ENCODE data around the gene LRRC45. TPM values are rescaled to one million over a fixed set of nuclear protein-coding genes. Genes with fewer than 3 reads are reported as not detected.

The LRRC45 gene
- total RNA-seq, 1 donor from 2014 or later, result 39.4 TPM

- Mint-ChIP-seq H3K9me3 (ENCODE audit: low read depth) (no peaks in the 10 kb centered on the region), H3K36me3 (ENCODE audit: insufficient read depth) (no peaks in the 10 kb centered on the region), H3K27me3 (peaks cover 20% of the 10 kb centered on the region), H3K27ac (no peak overlapping the region), H3K4me3 (ENCODE audit: low read depth) (no peak overlapping the region), H3K4me1 (ENCODE audit: low read depth) (peaks cover 1% of the 10 kb centered on the region)
- DNase-seq (ENCODE audit: low spot score, unreplicated experiment), result no peak
- TF ChIP-seq CTCF (IDR thresholded peaks at IDR 0.05; ENCODE audit: unreplicated experiment), result no peak
Measured at GRCh38 chr17:82070611-82071010, 47.5 kb downstream of the LRRC45 start.

GRCh38 chr17:82072827-82073226, 49.7 kb downstream of the LRRC45 start:
- H3K36me3 Mint-ChIP-seq (ENCODE audit: insufficient read depth), result no peaks in the 10 kb centered on the region
- no peak overlapping the region for H3K27ac Mint-ChIP-seq
- H3K27me3 Mint-ChIP-seq, result peaks cover 20% of the 10 kb centered on the region
- no peak for DNase-seq (ENCODE audit: low spot score, unreplicated experiment)
- no peaks in the 10 kb centered on the region for H3K4me1 Mint-ChIP-seq (ENCODE audit: low read depth)
- no peak for TF ChIP-seq CTCF (IDR thresholded peaks at IDR 0.05; ENCODE audit: unreplicated experiment)
- no peaks in the 10 kb centered on the region for H3K9me3 Mint-ChIP-seq (ENCODE audit: low read depth)
- no peak overlapping the region for H3K4me3 Mint-ChIP-seq (ENCODE audit: low read depth)

- no peak for TF ChIP-seq CTCF (IDR thresholded peaks at IDR 0.05; ENCODE audit: unreplicated experiment)
- H3K27ac Mint-ChIP-seq, result no peak overlapping the region
- no peaks in the 10 kb centered on the region for H3K4me1 Mint-ChIP-seq (ENCODE audit: low read depth)
- no peak overlapping the region for H3K4me3 Mint-ChIP-seq (ENCODE audit: low read depth)
- no peaks in the 10 kb centered on the region for H3K9me3 Mint-ChIP-seq (ENCODE audit: low read depth)
- DNase-seq (ENCODE audit: low spot score, unreplicated experiment), result no peak
- peaks cover 20% of the 10 kb centered on the region for H3K27me3 Mint-ChIP-seq
- peaks cover 2% of the 10 kb centered on the region for H3K36me3 Mint-ChIP-seq (ENCODE audit: insufficient read depth)
Measured at GRCh38 chr17:82073446-82073845, 50.3 kb downstream of the LRRC45 start.

- H3K27ac Mint-ChIP-seq, result no peak overlapping the region
Measured at GRCh38 chr17:82076018-82076784, 53.1 kb downstream of the LRRC45 start.

More at GRCh38 chr17:82076018-82076784, 53.1 kb downstream of the LRRC45 start:
- Mint-ChIP-seq H3K9me3 (ENCODE audit: low read depth) (no peaks in the 10 kb centered on the region), H3K27me3 (peaks cover 16% of the 10 kb centered on the region), H3K4me3 (ENCODE audit: low read depth) (no peak overlapping the region), H3K4me1 (ENCODE audit: low read depth) (no peaks in the 10 kb centered on the region), H3K36me3 (ENCODE audit: insufficient read depth) (peaks cover 2% of the 10 kb centered on the region)
- no peak for DNase-seq (ENCODE audit: low spot score, unreplicated experiment)
- TF ChIP-seq CTCF (IDR thresholded peaks at IDR 0.05; ENCODE audit: unreplicated experiment), result no peak
